Right cardiac atrium (tissue), 5 donors: ENCODE data around the gene AK4. TPM values are rescaled to one million over a fixed set of nuclear protein-coding genes. Genes with fewer than 3 reads are reported as not detected.
"Not testable (repeated sequence)": the region's sequence is repeated elsewhere in the genome, so short reads cannot be mapped to it uniquely, and the experiment has no call there.

ENCODE experiments used
- ATAC-seq, 2 donors: fragments of 200-7000 bp; cut with Tn5 transposase; one replicate each; pipeline versions ENCODE4 v1.8.0 to v1.9.1; 2020; ENCODE audit warnings: moderate library complexity in 2 of 2, mild to moderate bottlenecking in 1 of 2
- DNase-seq, 3 donors: peaks; one replicate each; pipeline ENCODE4 v3.0.0-alpha.2; 2020
- H3K27ac ChIP-seq: one replicate; pipeline ENCODE4 v1.5.1; 2013; ENCODE audit warnings: mild to moderate bottlenecking, low read length, control low read depth, moderate library complexity
- H3K27me3 ChIP-seq: one replicate; pipeline ENCODE4 v1.6.1; 2013; ENCODE audit not compliant: control insufficient read depth, insufficient read depth
- H3K4me1 ChIP-seq: one replicate; pipeline ENCODE4 v1.6.1; 2013; ENCODE audit warnings: low read length; ENCODE audit not compliant: control insufficient read depth, insufficient read depth
- H3K4me3 ChIP-seq: one replicate; pipeline ENCODE4 v1.5.1; 2013; ENCODE audit warnings: low read length, control low read depth
- H3K9me3 ChIP-seq: one replicate; pipeline ENCODE4 v1.6.1; 2013; ENCODE audit warnings: low read length; ENCODE audit not compliant: control insufficient read depth
- WGBS: extraction: QIAGEN DNeasy Blood & Tissue Kit; methylation state at CpG from one replicate; pipeline ENCODE4 v1.1.7; 2013; 5-methylcytosine and 5-hydroxymethylcytosine counted together
- intact Hi-C, 4 donors: fragments of 100-400 bp; cut with DNase I; formaldehyde crosslinking; loops; one replicate each; pipeline versions ENCODE4 v1.11.0 to v1.14.0; 2022 to 2023
- long read RNA-seq, 4 donors: library from polyadenylated mRNA; unstranded; transcript quantifications; one replicate each; pipeline ENCODE4 v2.0.0, GENCODE V29; 2020 to 2021
- polyA plus RNA-seq: library from polyadenylated mRNA; stranded (reverse); fragments of 200-250 nt; gene quantifications from one replicate; pipeline ENCODE4 v1.2.3, GENCODE V29; 2013
- total RNA-seq, 4 donors: library from RNA; stranded (reverse); fragmentation: NEBNext Ultra II Directional; extraction: Animal tissue kit (Norgen Biotek cat#: 25700); gene quantifications; one replicate each; pipeline ENCODE4 v1.2.1, GENCODE V29; 2021
- donor health status: healthy with polysubstance abuse.
- donor health status: DM: no; HTN: yes; CAD: no.
- donor health status: DM: no; HTN: no; CAD: no.
- donor health status: DM: no; HTN: yes; CAD: no; lungs with severe emphysema.
- donor health status: DM: yes; HTN: yes; CAD: no.

Gene AK4
- total RNA-seq: 100 to 1,000 TPM in 1 of 4 donors, 10 to 100 TPM in 3; 75.1 to 102 (median 90.8) TPM
- 31.2 TPM for polyA plus RNA-seq
- long read RNA-seq, donor 1, full-length matches to known transcripts: 117 of 140 reads
- long read RNA-seq, donor 1, partial matches to known transcripts: 0 of 140 reads
- long read RNA-seq, donor 1, other reads (novel, unspliced or antisense): 23 of 140 reads
- long read RNA-seq, donor 2, full-length matches to known transcripts: 27 of 34 reads
- long read RNA-seq, donor 2, partial matches to known transcripts: 0 of 34 reads
- long read RNA-seq, donor 2, other reads (novel, unspliced or antisense): 7 of 34 reads
- long read RNA-seq, donor 3, full-length matches to known transcripts: 120 of 155 reads
- long read RNA-seq, donor 3, partial matches to known transcripts: 4 of 155 reads
- long read RNA-seq, donor 3, other reads (novel, unspliced or antisense): 31 of 155 reads
- long read RNA-seq, donor 4, full-length matches to known transcripts: 33 of 44 reads
- long read RNA-seq, donor 4, partial matches to known transcripts: 0 of 44 reads
- long read RNA-seq, donor 4, other reads (novel, unspliced or antisense): 11 of 44 reads

DNA sequence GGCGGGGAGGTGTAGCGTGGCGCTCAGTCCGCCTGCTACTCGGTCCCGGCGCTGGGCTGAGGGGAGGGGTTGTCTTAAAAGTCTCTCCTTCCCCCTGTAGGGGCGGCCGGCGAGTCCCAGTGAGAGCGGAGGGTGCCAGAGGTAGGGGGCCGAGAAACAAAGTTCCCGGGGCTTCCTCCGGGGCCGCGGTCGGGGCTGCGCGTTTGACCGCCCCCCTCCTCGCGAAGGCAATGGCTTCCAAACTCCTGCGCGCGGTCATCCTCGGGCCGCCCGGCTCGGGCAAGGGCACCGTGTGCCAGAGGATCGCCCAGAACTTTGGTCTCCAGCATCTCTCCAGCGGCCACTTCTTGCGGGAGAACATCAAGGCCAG is at the start of gene AK4:
AK4 (plus strand) TSS at position 26 of the 370 bp plus-strand sequence; CDS start at position 231, 205 bp downstream.
- Histone ChIP-seq H3K4me3 (peak within 1 kb of the TSS; percentile 63), H3K27ac (peak within 1 kb of the TSS; percentile 76)
- not testable (repeated sequence) for H3K4me1 ChIP-seq, H3K27me3 ChIP-seq, H3K9me3 ChIP-seq, DNase-seq
- ATAC-seq: peak; percentile 8 to 79
- WGBS: under 1% methylated on average over 13 of the region's 33 CpGs
- intact Hi-C loops: loop anchor here in 3 of 4 donors (10.0 kb wide), 3 partner anchors 57 to 73 kb away; no protein-coding TSS in a partner anchor

DNA sequence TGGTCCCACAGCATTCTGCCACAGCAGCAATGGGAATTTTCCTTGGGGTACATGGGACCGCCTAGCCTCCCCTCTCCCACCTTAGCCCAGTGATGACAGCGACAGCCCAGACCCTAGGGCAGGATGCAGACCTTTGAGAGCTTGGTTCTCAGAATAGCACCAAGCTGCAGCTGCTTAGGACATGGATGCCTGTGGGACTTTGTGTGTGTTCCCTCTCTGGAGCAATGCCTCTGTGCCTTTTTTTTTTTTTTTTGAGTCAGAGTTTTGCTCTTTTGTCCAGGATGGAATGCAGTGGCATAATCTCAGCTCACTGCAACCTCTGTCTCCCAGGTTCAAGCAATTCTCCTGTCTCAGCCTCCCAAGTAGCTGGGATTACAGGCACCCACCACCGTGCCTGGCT is 44.2 kb upstream of the AK4 start:
- intact Hi-C loops: no loop called here
- 96% methylated on average over 3 of the region's 3 CpGs for WGBS
- ATAC-seq: no peak
- peaks cover 4% of the 10 kb centered on the region for H3K9me3 ChIP-seq
- H3K4me1 ChIP-seq: no peaks in the 10 kb centered on the region
- DNase-seq: no peak
- no peaks in the 10 kb centered on the region for H3K27me3 ChIP-seq
- H3K27ac ChIP-seq: no peak overlapping the region
- no peak overlapping the region for H3K4me3 ChIP-seq

DNA sequence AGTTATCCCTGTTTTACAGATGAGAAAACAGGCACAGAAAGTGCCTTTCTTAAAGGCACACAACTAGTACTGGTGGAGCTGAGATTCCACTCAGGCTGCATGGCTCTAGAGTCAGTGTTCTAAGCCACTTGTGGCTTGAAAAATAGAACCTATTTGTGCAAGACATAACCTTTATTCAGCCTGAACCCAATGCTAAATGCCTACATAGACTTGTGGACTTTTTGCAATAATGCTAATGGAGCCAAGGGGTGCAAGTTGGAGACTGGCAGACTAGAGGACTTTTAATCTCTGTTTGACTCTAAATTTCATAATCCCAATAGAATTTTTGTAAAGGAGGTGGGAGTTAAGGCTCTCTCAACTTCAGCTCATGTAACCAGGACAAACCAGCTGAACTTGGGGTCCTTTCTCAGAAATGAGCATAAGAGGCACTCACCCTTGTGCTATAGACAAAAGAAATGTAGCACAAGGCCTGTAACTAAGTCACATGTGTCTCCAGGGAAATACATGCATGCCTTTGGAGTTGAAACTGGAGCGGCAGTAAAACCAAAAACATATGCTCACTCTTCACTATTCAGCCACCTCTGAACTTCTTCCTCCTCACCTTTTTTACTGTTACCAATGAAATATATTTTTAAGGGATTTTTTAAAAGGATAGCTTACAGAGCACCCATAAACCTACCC is 43.0 kb upstream of the AK4 start:
- intact Hi-C loops: no loop called here
- Histone ChIP-seq H3K9me3 (peaks cover 2% of the 10 kb centered on the region), H3K27ac (no peak overlapping the region), H3K4me1 (no peaks in the 10 kb centered on the region), H3K27me3 (no peaks in the 10 kb centered on the region), H3K4me3 (no peak overlapping the region)
- WGBS: 63% methylated on average over 1 of the region's 1 CpG
- ATAC-seq: no peak
- no peak for DNase-seq

DNA sequence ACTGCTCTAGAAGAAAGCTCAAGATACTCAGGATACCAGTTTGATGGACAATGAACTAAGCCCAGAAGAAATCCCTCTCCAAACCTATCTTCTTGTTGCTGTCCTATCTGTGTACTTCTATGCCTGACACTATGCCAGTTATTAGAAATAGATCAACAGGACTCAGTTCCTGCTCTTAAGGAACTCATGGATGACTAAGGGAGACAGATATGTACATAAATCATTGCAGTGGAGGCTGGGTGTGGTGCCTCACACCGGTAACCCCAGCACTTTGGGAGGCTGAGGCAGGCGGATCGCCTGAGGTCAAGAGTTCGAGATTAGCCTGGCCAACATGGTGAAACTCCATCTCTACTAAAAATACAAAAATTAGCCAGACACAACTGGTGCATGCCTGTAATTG is 42.4 kb upstream of the AK4 start:
- no peak overlapping the region for H3K4me3 ChIP-seq
- no peak for DNase-seq
- intact Hi-C loops: no loop called here
- no peak overlapping the region for H3K27ac ChIP-seq
- WGBS: 81% methylated on average over 4 of the region's 4 CpGs
- ATAC-seq: no peak
- H3K4me1 ChIP-seq: no peaks in the 10 kb centered on the region
- no peaks in the 10 kb centered on the region for H3K27me3 ChIP-seq
- peaks cover 2% of the 10 kb centered on the region for H3K9me3 ChIP-seq

DNA sequence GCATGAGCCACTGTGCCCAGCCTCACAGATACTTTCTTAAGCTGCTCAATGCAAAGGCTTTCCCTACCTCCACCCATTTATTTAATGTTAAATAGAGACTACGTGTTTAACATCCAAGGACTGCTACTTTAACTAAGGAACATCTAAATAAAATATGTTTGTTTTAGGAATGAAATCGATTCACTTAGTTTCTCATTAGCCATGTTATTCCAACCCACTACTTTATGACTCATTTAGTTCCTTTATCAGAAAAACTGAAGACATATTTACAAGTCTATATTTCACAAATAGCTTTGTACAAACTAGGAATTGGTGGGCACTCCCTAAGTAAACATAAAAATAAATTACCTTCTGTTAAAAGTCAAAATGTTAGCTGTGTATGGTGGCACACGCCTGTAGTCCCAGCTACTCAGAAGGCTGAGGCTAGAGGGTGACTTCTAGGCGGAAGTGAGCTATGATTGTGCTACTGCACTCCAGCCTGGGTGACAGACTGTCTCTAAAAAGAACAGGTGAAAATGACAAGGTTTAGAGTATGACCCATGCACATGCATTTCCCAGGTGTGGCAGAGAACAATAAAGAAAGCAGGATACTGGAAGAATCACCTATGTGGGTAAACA is 39.9 kb upstream of the AK4 start:
- no peak for DNase-seq
- 82% methylated on average over 4 of the region's 4 CpGs for WGBS
- no peak for ATAC-seq
- Histone ChIP-seq H3K4me1 (no peaks in the 10 kb centered on the region), H3K9me3 (no peaks in the 10 kb centered on the region), H3K27me3 (no peaks in the 10 kb centered on the region), H3K27ac (no peak overlapping the region), H3K4me3 (no peak overlapping the region)
- intact Hi-C loops: no loop called here

DNA sequence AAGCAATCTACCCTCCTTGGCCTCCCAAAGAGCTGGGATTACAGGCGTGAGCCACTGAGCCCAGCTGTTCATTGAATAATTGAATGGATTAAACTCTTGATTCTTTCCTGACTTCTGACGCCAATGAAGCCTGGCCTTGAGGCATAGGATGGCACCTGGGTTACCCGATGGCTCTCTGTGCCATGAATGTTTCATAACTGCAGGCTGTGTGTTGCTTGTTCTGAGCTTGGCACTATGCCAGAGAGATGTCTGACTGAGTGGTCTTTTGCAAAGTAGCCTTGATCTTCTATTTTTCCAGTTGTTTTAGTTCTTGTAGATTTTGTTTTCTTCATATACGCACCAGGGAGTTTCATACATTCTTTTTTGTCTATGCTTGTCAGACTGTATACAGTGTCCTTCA is 38.5 kb upstream of the AK4 start:
- no peak for ATAC-seq
- intact Hi-C loops: no loop called here
- WGBS: 81% methylated on average over 4 of the region's 4 CpGs

DNA sequence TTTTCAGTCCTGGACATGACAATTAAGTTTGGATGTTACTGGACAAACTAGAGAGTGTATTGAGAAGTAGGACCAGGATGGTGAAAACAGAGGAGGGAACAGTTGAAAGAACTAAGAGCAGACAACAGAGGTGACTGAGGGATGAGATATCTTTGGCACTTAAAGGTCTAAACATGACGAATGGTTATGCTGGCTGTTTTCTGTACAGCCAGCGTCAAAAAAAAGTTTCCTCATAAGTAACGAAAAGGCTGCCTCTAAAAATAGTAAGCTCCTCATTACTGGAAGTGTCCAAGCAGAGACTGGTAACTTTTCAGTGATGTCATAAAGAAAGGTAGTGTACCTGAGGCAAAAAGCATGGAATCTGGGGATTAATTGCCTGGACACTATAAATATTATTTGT is 35.2 kb upstream of the AK4 start:
- WGBS: 39% methylated on average over 3 of the region's 3 CpGs
- ATAC-seq (no peak), DNase-seq (no peak)
- no peaks in the 10 kb centered on the region for H3K27me3 ChIP-seq
- no peaks in the 10 kb centered on the region for H3K4me1 ChIP-seq
- H3K27ac ChIP-seq: no peak overlapping the region
- H3K9me3 ChIP-seq: no peaks in the 10 kb centered on the region
- intact Hi-C loops: no loop called here
- H3K4me3 ChIP-seq: no peak overlapping the region

More for the DNA sequence above, 38.5 kb upstream of the AK4 start:
- no peak for DNase-seq
- H3K27ac ChIP-seq: no peak overlapping the region
- no peaks in the 10 kb centered on the region for H3K9me3 ChIP-seq
- H3K4me1 ChIP-seq: no peaks in the 10 kb centered on the region
- H3K4me3 ChIP-seq: no peak overlapping the region
- H3K27me3 ChIP-seq: no peaks in the 10 kb centered on the region

DNA sequence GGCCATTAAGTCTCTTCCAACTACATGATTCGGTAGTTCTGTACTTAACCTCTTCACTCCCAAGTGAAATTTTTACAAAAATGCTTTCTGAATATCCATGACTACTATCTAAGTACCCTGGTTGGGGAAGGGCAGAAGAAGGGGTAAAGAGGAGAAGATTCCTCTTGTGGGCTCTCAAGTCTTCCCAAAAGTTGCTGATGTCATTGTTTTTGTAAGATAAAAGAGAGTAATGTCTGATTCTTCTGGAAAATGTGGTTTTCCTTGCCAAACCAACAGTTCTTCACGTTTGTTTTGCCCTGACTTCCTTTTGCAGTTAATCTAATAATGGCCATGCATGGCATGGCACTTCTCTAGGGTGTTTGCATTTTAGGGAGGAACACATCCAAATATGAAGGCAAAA is 34.7 kb upstream of the AK4 start:
- H3K4me1 ChIP-seq: no peaks in the 10 kb centered on the region
- WGBS: 19% methylated on average over 2 of the region's 2 CpGs
- H3K9me3 ChIP-seq: no peaks in the 10 kb centered on the region
- DNase-seq: no peak
- intact Hi-C loops: no loop called here
- H3K4me3 ChIP-seq: no peak overlapping the region
- H3K27me3 ChIP-seq: no peaks in the 10 kb centered on the region
- no peak overlapping the region for H3K27ac ChIP-seq
- ATAC-seq: no peak

DNA sequence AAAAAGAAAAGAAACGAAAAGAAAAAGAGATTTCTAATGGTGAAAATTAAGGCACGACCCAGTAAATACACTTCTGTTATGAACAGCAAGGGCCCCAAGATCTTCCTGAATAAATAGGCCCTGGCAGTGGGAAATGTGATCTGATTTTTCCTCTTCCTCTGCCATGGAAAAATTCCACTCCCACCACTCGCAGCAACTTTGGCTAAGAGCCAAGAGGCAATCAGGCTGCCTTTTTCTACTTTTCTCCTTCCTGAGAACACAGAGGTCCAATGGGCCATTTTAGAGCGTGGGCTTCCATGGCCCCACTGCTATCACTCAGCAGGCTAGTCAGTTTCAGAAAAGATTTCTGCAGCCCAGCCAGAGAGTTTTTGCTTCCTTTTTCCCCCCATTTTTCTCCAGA is 33.7 kb upstream of the AK4 start:
- peak in 2 of 3 donors; percentile 35 to 60 for DNase-seq

DNA sequence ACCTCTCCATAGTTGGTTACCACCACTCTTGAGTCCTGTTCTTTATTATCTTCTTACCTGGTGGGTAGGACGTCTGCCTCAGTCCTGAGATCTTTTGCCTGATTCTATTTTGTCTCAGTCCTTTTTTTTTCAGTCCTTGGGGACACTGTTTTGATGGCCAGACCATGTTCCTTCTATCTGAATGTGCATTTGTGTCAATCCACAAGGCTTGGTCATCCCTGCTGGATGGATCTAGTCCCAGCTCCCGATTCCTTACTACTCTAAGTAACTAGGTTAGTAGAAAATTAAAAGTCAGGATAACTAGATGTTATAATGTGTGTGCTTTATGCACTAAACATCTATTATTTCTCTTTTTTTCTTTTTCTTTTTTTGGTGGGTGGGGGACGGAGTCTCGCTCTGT is 28.1 kb upstream of the AK4 start:
- WGBS: 72% methylated on average over 4 of the region's 4 CpGs
- intact Hi-C loops: no loop called here
- Histone ChIP-seq H3K27ac (no peak overlapping the region), H3K4me1 (no peaks in the 10 kb centered on the region), H3K9me3 (no peaks in the 10 kb centered on the region), H3K27me3 (no peaks in the 10 kb centered on the region), H3K4me3 (no peak overlapping the region)
- DNase-seq: no peak
- no peak for ATAC-seq

More for the DNA sequence above, 33.7 kb upstream of the AK4 start:
- no peak overlapping the region for H3K27ac ChIP-seq
- H3K4me3 ChIP-seq: no peak overlapping the region
- peak; percentile 45 to 84 for ATAC-seq
- intact Hi-C loops: no loop called here
- H3K4me1 ChIP-seq: no peaks in the 10 kb centered on the region
- no peaks in the 10 kb centered on the region for H3K27me3 ChIP-seq
- H3K9me3 ChIP-seq: no peaks in the 10 kb centered on the region
- WGBS: 27% methylated on average over 4 of the region's 4 CpGs

DNA sequence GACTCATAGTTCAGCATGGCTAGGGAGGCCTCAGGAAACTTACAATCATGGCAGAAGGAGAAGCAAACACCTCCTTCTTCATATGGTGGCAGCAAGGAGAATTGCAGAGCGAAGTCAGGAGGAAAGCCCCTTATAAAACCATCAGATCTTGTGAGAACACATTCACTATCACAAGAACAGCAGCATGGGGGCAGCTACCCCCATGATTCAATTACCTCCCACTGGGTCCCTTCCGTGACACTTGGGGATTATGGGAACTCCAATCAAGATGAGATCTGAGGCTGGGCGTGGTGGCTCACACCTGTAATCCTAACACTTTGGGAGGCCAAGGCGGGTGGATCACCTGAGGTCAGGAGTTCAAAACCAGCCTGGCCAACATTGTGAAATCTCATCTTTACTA is 18.9 kb upstream of the AK4 start:
- H3K27me3 ChIP-seq, H3K9me3 ChIP-seq, H3K4me1 ChIP-seq, H3K27ac ChIP-seq, H3K4me3 ChIP-seq, DNase-seq, ATAC-seq, intact Hi-C loops: not testable (repeated sequence)
- 95% methylated on average over 4 of the region's 4 CpGs for WGBS
